A673 (cell line): Measurements from ENCODE around the gene SOD2. TPM values are rescaled to one million over a fixed set of nuclear protein-coding genes. Genes with fewer than 3 reads are reported as not detected.
A peak's percentile ranks its signal among the peaks of the same experiment; 100 is the strongest.

ENCODE experiments used
- BruUV-seq: library from RNA; stranded (reverse); fragments of 400-500 nt; replicated peaks from 2 replicates; lab custom pipeline; 2021; lab: Mats Ljungman, UMichigan
- CTCF ChIA-PET: fragments of 300-600 bp; sonication (Branson Sonifier 250); formaldehyde crosslinking; loops from one replicate; lab custom pipeline; 2022; ENCODE audit warnings: antibody characterized with exemption; lab: Charles Lee
- POLR2A ChIA-PET: fragments of 300-600 bp; sonication (Branson Sonifier 250); formaldehyde crosslinking; loops from one replicate; lab custom pipeline; 2022; ENCODE audit warnings: antibody characterized with exemption; ENCODE audit not compliant: low non-redundant PET; lab: Charles Lee
- DNase-seq: peaks from one replicate; pipeline ENCODE4 v3.0.0-alpha.2; 2015; ENCODE audit warnings: low spot score
- H3K27ac ChIP-seq: fragments of 200-600 bp; sonication (generic); 2 replicates; pipeline ENCODE4 v1.5.1; 2016; ENCODE audit warnings: mixed run types, low read depth, mild to moderate bottlenecking, mixed read lengths, antibody characterized with exemption, low read length; ENCODE audit not compliant: poor library complexity, severe bottlenecking
- H3K27me3 ChIP-seq: fragments of 200-600 bp; sonication (generic); replicated peaks from 2 replicates; pipeline ENCODE4 v1.6.1; 2017; ENCODE audit warnings: mixed run types, low read depth, mild to moderate bottlenecking, mixed read lengths, antibody characterized with exemption, low read length; ENCODE audit not compliant: insufficient read depth, poor library complexity
- H3K36me3 ChIP-seq: fragments of 200-600 bp; sonication (generic); 2 replicates; pipeline ENCODE4 v1.6.1; 2016; ENCODE audit warnings: mixed run types, mild to moderate bottlenecking, mixed read lengths, antibody characterized with exemption, low read length; ENCODE audit not compliant: insufficient read depth, poor library complexity, severe bottlenecking
- H3K4me1 ChIP-seq: fragments of 200-600 bp; sonication (generic); 2 replicates; pipeline ENCODE4 v1.6.1; 2017; ENCODE audit warnings: mixed run types, mild to moderate bottlenecking, mixed read lengths, antibody characterized with exemption, low read length; ENCODE audit not compliant: insufficient read depth, poor library complexity, severe bottlenecking
- H3K4me3 ChIP-seq: fragments of 200-600 bp; sonication (generic); 2 replicates; pipeline ENCODE4 v1.5.1; 2016; ENCODE audit warnings: low read depth, mixed run types, mild to moderate bottlenecking, mixed read lengths, low read length; ENCODE audit not compliant: poor library complexity, severe bottlenecking
- H3K9me3 ChIP-seq: fragments of 200-600 bp; sonication (generic); 2 replicates; pipeline ENCODE4 v1.6.1; 2016; ENCODE audit warnings: mixed run types, low read depth, mild to moderate bottlenecking, mixed read lengths, antibody characterized with exemption, low read length; ENCODE audit not compliant: poor library complexity, severe bottlenecking
- CTCF ChIP-seq: fragments of 300-800, 200-600 bp; sonication (generic); conservative IDR thresholded peaks from 2 replicates; pipeline ENCODE4 v1.5.1; 2017; ENCODE audit warnings: low read depth, mild to moderate bottlenecking, antibody characterized with exemption, low read length, moderate library complexity, mixed read lengths
- EZH2 ChIP-seq: fragments of 200-600 bp; sonication (generic); IDR thresholded peaks from 2 replicates; pipeline ENCODE4 v1.6.1; 2017; ENCODE audit warnings: borderline replicate concordance, low read depth, mild to moderate bottlenecking, mixed read lengths, antibody characterized with exemption, low read length; ENCODE audit not compliant: poor library complexity, severe bottlenecking
- intact Hi-C: fragments of 100-400 bp; cut with micrococcal nuclease; formaldehyde crosslinking; loops from one replicate; pipeline ENCODE4 v1.10.0; 2022; ENCODE audit not compliant: unreplicated experiment
- total RNA-seq: library from RNA; stranded (reverse); gene quantifications from 2 replicates; pipeline ENCODE4 v1.2.3, GENCODE V29; 2021

Gene SOD2
- total RNA-seq, 1 experiment from 2014 or later, result 159 TPM

GRCh38 chr6:159688266-159688905 lies 4.7 kb downstream of the SOD2 start:
- Histone ChIP-seq H3K27me3 (no peaks in the 10 kb centered on the region), H3K27ac (no peak overlapping the region), H3K4me1 (peaks cover 9% of the 10 kb centered on the region), H3K9me3 (no peaks in the 10 kb centered on the region), H3K4me3 (no peak overlapping the region), H3K36me3 (peaks cover 31% of the 10 kb centered on the region)
- TF ChIP-seq CTCF (no peak), EZH2 (no peak)
- DNase-seq, result no peak
- POLR2A ChIA-PET, result no interaction called here
- BruUV-seq, result no TSS peak
- intact Hi-C loops, result no loop called here
- CTCF ChIA-PET, result no interaction called here

- Histone ChIP-seq H3K27me3 (no peaks in the 10 kb centered on the region), H3K27ac (no peak overlapping the region), H3K4me1 (peaks cover 9% of the 10 kb centered on the region), H3K4me3 (no peak overlapping the region), H3K9me3 (no peaks in the 10 kb centered on the region), H3K36me3 (peaks cover 38% of the 10 kb centered on the region)
- no peak; the same call in 1 of the 2 replicates for TF ChIP-seq CTCF
- no peak for TF ChIP-seq EZH2
- ChIA-PET POLR2A (no interaction called here), CTCF (interaction anchor here (0.7 kb wide), 1 partner anchor 82 kb away, joined by 3 read pairs; no protein-coding TSS in a partner anchor)
- no TSS peak for BruUV-seq
- peak; percentile 28 for DNase-seq
- intact Hi-C loops, result no loop called here
Observed at GRCh38 chr6:159687341-159687740, 5.7 kb downstream of the SOD2 start.

- Histone ChIP-seq H3K27ac (no peak overlapping the region), H3K36me3 (peaks cover 45% of the 10 kb centered on the region), H3K27me3 (no peaks in the 10 kb centered on the region), H3K4me1 (peaks cover 4% of the 10 kb centered on the region), H3K9me3 (no peaks in the 10 kb centered on the region), H3K4me3 (no peak overlapping the region)
- peak; percentile 23 for DNase-seq
- intact Hi-C loops, result no loop called here
- no peak for TF ChIP-seq CTCF
- POLR2A ChIA-PET, result no interaction called here
- BruUV-seq, result no TSS peak
- CTCF ChIA-PET, result interaction anchor here (0.7 kb wide), 1 partner anchor 83 kb away, joined by 3 read pairs; no protein-coding TSS in a partner anchor
Observed at GRCh38 chr6:159686703-159687102, 6.3 kb downstream of the SOD2 start.
